MM.1S (cell line): ENCODE data around the gene PFDN1.

Source experiments
- EZH2 ChIP-seq: fragments of 300-600 bp; sonication (generic); optimal IDR thresholded peaks from 2 replicates; pipeline ENCODE3; 2017; ENCODE audit warnings: low read depth, mild to moderate bottlenecking, antibody characterized with exemption, low read length, mixed read lengths
- EZH2phosphoT487 ChIP-seq: fragments of 300-600 bp; sonication (generic); IDR thresholded peaks from 2 replicates; pipeline ENCODE4 v1.6.1; 2018; ENCODE audit warnings: antibody characterized with exemption, low read length
- TF ChIP-seq, protein P1 (sequence below): fragments of 300-600 bp; sonication (generic); IDR thresholded peaks from 2 replicates; pipeline ENCODE4 v1.5.1; 2016; ENCODE audit warnings: antibody characterized with exemption, low read length, mixed read lengths

DNA sequence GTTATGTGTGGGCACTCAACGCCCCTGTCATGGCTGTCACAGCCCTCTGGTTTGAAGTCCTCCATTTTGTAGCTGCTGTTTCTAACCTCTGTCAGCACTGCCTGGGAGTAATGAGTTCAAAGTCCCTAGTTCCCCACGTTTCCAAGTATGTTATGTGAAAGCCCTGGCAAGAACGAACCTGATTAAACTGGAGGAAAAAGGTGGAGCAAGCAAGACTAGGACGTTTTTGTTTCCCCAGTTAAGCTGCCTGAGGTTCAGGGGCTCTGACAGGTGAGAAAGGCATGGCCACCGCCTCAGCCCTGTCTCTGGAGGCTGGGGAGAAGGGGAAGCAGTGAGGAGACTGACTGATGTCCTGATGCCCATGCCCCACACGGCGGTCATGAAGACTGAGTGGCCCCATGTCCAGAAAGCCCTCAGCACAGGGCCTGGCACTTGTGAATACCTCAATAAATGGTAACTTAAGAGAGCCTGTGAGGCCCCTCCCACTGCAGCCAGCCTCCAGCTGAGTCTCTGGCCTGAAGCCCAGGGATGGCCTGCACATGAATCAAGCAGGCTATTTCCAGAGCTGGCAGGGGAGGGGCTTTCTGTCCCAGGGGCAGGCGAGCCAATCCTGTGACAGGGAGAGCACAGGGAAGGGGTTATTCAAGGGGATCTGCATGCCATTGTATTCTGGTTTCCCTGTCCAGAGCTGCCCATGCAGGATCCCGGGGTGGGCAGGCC is 61.8 kb downstream of the PFDN1 start:
- TF ChIP-seq, protein P1, sequence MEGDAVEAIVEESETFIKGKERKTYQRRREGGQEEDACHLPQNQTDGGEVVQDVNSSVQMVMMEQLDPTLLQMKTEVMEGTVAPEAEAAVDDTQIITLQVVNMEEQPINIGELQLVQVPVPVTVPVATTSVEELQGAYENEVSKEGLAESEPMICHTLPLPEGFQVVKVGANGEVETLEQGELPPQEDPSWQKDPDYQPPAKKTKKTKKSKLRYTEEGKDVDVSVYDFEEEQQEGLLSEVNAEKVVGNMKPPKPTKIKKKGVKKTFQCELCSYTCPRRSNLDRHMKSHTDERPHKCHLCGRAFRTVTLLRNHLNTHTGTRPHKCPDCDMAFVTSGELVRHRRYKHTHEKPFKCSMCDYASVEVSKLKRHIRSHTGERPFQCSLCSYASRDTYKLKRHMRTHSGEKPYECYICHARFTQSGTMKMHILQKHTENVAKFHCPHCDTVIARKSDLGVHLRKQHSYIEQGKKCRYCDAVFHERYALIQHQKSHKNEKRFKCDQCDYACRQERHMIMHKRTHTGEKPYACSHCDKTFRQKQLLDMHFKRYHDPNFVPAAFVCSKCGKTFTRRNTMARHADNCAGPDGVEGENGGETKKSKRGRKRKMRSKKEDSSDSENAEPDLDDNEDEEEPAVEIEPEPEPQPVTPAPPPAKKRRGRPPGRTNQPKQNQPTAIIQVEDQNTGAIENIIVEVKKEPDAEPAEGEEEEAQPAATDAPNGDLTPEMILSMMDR: no peak
- TF ChIP-seq EZH2phosphoT487 (no peak), EZH2 (no peak)
